CD8-positive, alpha-beta memory T cell (primary cell): ENCODE data around the gene DOCK10. TPM values are rescaled to one million over a fixed set of nuclear protein-coding genes. Genes with fewer than 3 reads are reported as not detected.

ENCODE experiments used
- CTCF ChIA-PET: fragments of 350-600 bp; sonication (Branson Sonifier 250); formaldehyde crosslinking; loops from one replicate; lab custom pipeline; 2021; ENCODE audit warnings: antibody characterized with exemption; lab: Charles Lee
- POLR2A ChIA-PET: fragments of 350-600 bp; sonication (Branson Sonifier 250); formaldehyde crosslinking; loops from one replicate; lab custom pipeline; 2021; ENCODE audit warnings: antibody characterized with exemption; lab: Charles Lee
- DNase-seq, 5 donors: peaks; one replicate each; pipeline versions ENCODE4 v3.0.0 to v3.0.0-alpha.2; 2020 to 2022; ENCODE audit warnings: mixed read lengths in 1 of 5
- H3K27ac ChIP-seq: one replicate; pipeline ENCODE4 v1.7.0; 2013; ENCODE audit warnings: low read depth, mild to moderate bottlenecking, low read length, moderate library complexity
- H3K27me3 ChIP-seq: 2 replicates; pipeline ENCODE4 v1.7.0; 2013; ENCODE audit warnings: low read length, mild to moderate bottlenecking; ENCODE audit not compliant: insufficient read depth, poor library complexity, severe bottlenecking
- H3K36me3 ChIP-seq: 2 replicates; pipeline ENCODE4 v1.7.0; 2013; ENCODE audit warnings: mild to moderate bottlenecking, low read length, moderate library complexity; ENCODE audit not compliant: insufficient read depth
- H3K4me1 ChIP-seq: 2 replicates; pipeline ENCODE4 v1.7.0; 2013; ENCODE audit warnings: mild to moderate bottlenecking, low read length, moderate library complexity; ENCODE audit not compliant: insufficient read depth
- H3K4me3 ChIP-seq: 2 replicates; pipeline ENCODE4 v1.7.0; 2013; ENCODE audit warnings: mild to moderate bottlenecking, low read length
- H3K9me3 ChIP-seq: 2 replicates; pipeline ENCODE4 v1.7.0; 2013; ENCODE audit warnings: mild to moderate bottlenecking, low read length
- H3K27ac Mint-ChIP-seq, 8 donors: one replicate each; pipeline ENCODE4 v1.8.0; 2020 to 2021; ENCODE audit warnings: mixed read lengths in 8 of 8, mild to moderate bottlenecking in 6 of 8, inconsistent platforms in 3 of 8, moderate library complexity in 3 of 8
- H3K27me3 Mint-ChIP-seq, 2 donors: one replicate each; pipeline ENCODE4 v1.8.0; 2020 to 2021; ENCODE audit warnings: mixed read lengths in 2 of 2, mild to moderate bottlenecking in 1 of 2, moderate library complexity in 1 of 2
- H3K36me3 Mint-ChIP-seq, 3 donors: one replicate each; pipeline ENCODE4 v1.8.0; 2020 to 2021; ENCODE audit warnings: mixed read lengths in 3 of 3, inconsistent platforms in 1 of 3, mild to moderate bottlenecking in 1 of 3
- H3K4me1 Mint-ChIP-seq, 3 donors: one replicate each; pipeline ENCODE4 v1.8.0; 2020 to 2021; ENCODE audit warnings: mixed read lengths in 3 of 3, inconsistent platforms in 1 of 3, mild to moderate bottlenecking in 1 of 3
- H3K4me3 Mint-ChIP-seq, 7 donors: one replicate each; pipeline ENCODE4 v1.8.0; 2020 to 2021; ENCODE audit warnings: mixed read lengths in 7 of 7, mild to moderate bottlenecking in 6 of 7, moderate library complexity in 4 of 7, inconsistent platforms in 2 of 7
- H3K9me3 Mint-ChIP-seq, 5 donors: one replicate each; pipeline ENCODE4 v1.8.0; 2020 to 2022; ENCODE audit warnings: mixed read lengths in 5 of 5, mild to moderate bottlenecking in 3 of 5, moderate library complexity in 2 of 5, inconsistent platforms in 1 of 5
- polyA plus RNA-seq: library from polyadenylated mRNA; unstranded; fragments of 300-500 nt; fragmentation: Illumina TruSeq; gene quantifications from one replicate; pipeline ENCODE4 v1.2.3, GENCODE V29; 2021
- total RNA-seq, 2 experiments: library from RNA; stranded (reverse); gene quantifications; one replicate each; pipeline ENCODE4 v1.2.3, GENCODE V29; 2021

DOCK10 gene
- 100 to 1,000 TPM; 135 to 138 TPM for total RNA-seq
- 52.4 TPM for polyA plus RNA-seq

- Mint-ChIP-seq H3K4me1 (peaks cover 50 to 60% (median 56%) of the 10 kb centered on the region in 3 donors), H3K4me3 (peak within 1 kb of the TSS; percentile 93 to 100 (median 98))
- no peaks in the 10 kb centered on the region for H3K9me3 ChIP-seq
Observed at GRCh38 chr2:225041851-225042799, at the start of gene DOCK10. Gene DOCK10 (minus strand): TSS chr2:225042468. CDS start chr2:225042374, 94 bp downstream.

GRCh38 chr2:225091336-225091735 is 49.1 kb upstream of the DOCK10 start:
- ChIA-PET POLR2A (no interaction called here), CTCF (no interaction called here)
- Histone ChIP-seq H3K36me3 (no peaks in the 10 kb centered on the region), H3K4me1 (peaks cover 4% of the 10 kb centered on the region), H3K4me3 (no peak overlapping the region), H3K27me3 (no peaks in the 10 kb centered on the region), H3K27ac (no peak overlapping the region), H3K9me3 (no peaks in the 10 kb centered on the region)
- peak overlapping the region in 1 of 8 donors; percentile 4 for H3K27ac Mint-ChIP-seq
- H3K9me3 Mint-ChIP-seq, result no peaks in the 10 kb centered on the region
- no peak overlapping the region for H3K4me3 Mint-ChIP-seq
- H3K27me3 Mint-ChIP-seq, result peaks cover 4 to 7% of the 10 kb centered on the region in 2 donors
- peaks cover 0 to 12% (median 8%) of the 10 kb centered on the region in 3 donors for H3K4me1 Mint-ChIP-seq
- H3K36me3 Mint-ChIP-seq, result peaks cover 0 to 4% (median 0%) of the 10 kb centered on the region in 3 donors
- DNase-seq, result no peak

More at GRCh38 chr2:225041851-225042799, at the start of gene DOCK10:
- Histone ChIP-seq H3K27me3 (no peaks in the 10 kb centered on the region), H3K4me1 (peaks cover 45% of the 10 kb centered on the region), H3K27ac (peak within 1 kb of the TSS; percentile 78), H3K4me3 (peak within 1 kb of the TSS; percentile 99), H3K36me3 (no peaks in the 10 kb centered on the region)
- DNase-seq, result peak; percentile 23 to 69 (median 55)
- peak within 1 kb of the TSS; percentile 90 to 98 (median 96) for H3K27ac Mint-ChIP-seq
- peaks cover 0 to 2% of the 10 kb centered on the region in 2 donors for H3K27me3 Mint-ChIP-seq
- ChIA-PET CTCF (interaction anchor here (0.5 to 6.5 kb wide), 10 partner anchors 8 to 115 kb away, joined by 3 to 42 read pairs (median 3); no protein-coding TSS in a partner anchor), POLR2A (interaction anchor here (0.6 to 3.7 kb wide), 4 partner anchors 8 to 27 kb away, joined by 3 to 30 read pairs (median 7); no protein-coding TSS in a partner anchor)
- peaks cover 0 to 10% (median 1%) of the 10 kb centered on the region in 3 donors for H3K36me3 Mint-ChIP-seq
- H3K9me3 Mint-ChIP-seq, result no peaks in the 10 kb centered on the region

DNA sequence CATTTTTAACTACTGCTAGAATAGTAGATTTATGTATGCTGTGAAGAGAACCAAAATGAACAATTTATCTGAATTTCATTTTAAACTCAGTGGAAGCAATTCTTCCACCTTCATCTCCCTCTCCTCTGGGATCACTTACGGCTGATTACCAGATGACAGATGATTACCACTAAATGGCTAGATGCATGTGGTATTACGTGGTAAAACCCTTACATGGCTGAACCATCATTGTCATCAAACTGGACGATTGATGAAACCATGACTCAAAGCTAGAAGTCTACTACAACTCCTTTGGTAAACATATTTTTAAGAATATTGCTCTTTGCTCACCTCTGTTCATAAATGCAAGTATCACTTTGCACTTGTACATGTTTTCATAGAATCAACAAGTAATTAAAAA is 48.5 kb upstream of the DOCK10 start:
- no peak overlapping the region for H3K27ac ChIP-seq
- peaks cover 0 to 12% (median 10%) of the 10 kb centered on the region in 3 donors for H3K4me1 Mint-ChIP-seq
- peaks cover 4 to 7% of the 10 kb centered on the region in 2 donors for H3K27me3 Mint-ChIP-seq
- ChIA-PET CTCF (no interaction called here), POLR2A (no interaction called here)
- DNase-seq, result no peak
- H3K27me3 ChIP-seq, result no peaks in the 10 kb centered on the region
- H3K4me1 ChIP-seq, result peaks cover 4% of the 10 kb centered on the region
- no peaks in the 10 kb centered on the region for H3K9me3 ChIP-seq
- peaks cover 0 to 4% (median 0%) of the 10 kb centered on the region in 3 donors for H3K36me3 Mint-ChIP-seq
- no peaks in the 10 kb centered on the region for H3K9me3 Mint-ChIP-seq
- H3K36me3 ChIP-seq, result no peaks in the 10 kb centered on the region
- no peak overlapping the region for H3K27ac Mint-ChIP-seq
- H3K4me3 ChIP-seq, result no peak overlapping the region
- no peak overlapping the region for H3K4me3 Mint-ChIP-seq

DNA sequence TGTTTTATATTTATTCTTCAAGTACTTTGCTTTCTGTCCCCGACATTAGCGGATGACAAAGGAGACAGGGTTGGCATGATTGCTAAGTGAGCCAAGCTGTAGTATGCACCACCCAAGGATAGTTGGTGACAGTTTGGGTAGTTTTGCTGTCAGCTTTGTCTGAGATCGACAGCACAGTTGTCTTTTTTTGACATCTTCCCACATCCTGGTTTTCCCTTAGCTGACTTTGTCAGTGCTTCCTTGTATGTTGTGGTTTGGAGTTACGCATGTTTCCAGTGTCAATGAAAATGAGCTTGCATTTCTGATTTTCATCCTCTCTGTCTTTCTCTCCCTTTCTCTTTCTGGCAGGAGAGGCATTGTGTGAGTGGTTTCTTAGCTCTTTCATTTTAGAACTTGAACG is 44.6 kb upstream of the DOCK10 start:
- Histone ChIP-seq H3K4me1 (peaks cover 4% of the 10 kb centered on the region), H3K9me3 (no peaks in the 10 kb centered on the region), H3K27ac (no peak overlapping the region), H3K4me3 (no peak overlapping the region), H3K27me3 (no peaks in the 10 kb centered on the region), H3K36me3 (no peaks in the 10 kb centered on the region)
- Mint-ChIP-seq H3K36me3 (no peaks in the 10 kb centered on the region), H3K4me3 (peak overlapping the region in 2 of 7 donors; percentile 21 to 57), H3K4me1 (peaks cover 0 to 12% (median 10%) of the 10 kb centered on the region in 3 donors), H3K9me3 (no peaks in the 10 kb centered on the region), H3K27ac (peak overlapping the region in 1 of 8 donors; percentile 86), H3K27me3 (no peaks in the 10 kb centered on the region)
- ChIA-PET POLR2A (no interaction called here), CTCF (no interaction called here)
- DNase-seq, result no peak

DNA sequence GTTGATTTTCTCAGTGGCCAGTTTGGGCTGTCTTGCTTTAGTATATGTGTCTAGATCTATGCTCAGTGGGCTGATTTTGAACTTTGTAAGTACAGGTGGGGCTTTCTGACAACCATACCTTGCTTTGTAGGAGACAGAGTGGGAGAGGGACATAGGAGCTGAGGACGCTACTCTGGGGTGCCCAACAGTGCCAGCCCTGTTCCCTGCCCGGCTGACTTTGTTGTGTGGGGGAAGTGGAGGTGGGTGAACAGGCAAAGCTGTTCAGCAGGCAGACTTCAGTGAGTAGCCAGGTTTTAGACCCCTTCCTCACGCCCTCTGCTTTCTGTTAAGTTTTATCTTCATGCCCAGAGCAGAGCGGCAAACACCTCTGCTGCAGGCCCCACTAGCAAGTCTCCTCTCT is 44.2 kb upstream of the DOCK10 start:
- no peaks in the 10 kb centered on the region for H3K9me3 ChIP-seq
- H3K27ac Mint-ChIP-seq, result peak overlapping the region in 1 of 8 donors; percentile 39
- POLR2A ChIA-PET, result no interaction called here

DNA sequence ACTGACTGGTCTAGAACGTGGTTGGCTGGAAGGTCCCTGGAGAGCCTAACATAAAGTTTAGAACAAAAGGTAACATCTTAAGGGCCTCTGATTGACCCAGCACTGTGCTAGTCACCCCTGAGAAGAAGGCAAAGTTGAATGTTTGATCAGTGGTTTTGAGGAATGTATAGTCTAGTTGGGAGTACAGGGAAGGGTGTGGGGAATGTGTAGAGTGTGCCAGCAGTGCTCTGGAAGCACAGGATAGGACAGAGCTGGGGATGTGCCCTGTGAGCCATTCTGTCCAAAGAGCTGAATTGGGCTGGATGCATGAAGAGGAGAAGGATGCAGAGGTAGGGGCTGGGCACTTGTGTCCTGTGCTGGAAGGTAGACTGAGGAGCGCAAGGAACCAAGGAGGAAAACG is 41.0 kb upstream of the DOCK10 start:
- POLR2A ChIA-PET, result no interaction called here
- H3K9me3 Mint-ChIP-seq, result no peaks in the 10 kb centered on the region
- no peak overlapping the region for H3K4me3 Mint-ChIP-seq
- no peaks in the 10 kb centered on the region for H3K36me3 Mint-ChIP-seq
- Histone ChIP-seq H3K27me3 (no peaks in the 10 kb centered on the region), H3K4me3 (no peak overlapping the region), H3K36me3 (no peaks in the 10 kb centered on the region), H3K4me1 (peaks cover 4% of the 10 kb centered on the region), H3K27ac (no peak overlapping the region), H3K9me3 (no peaks in the 10 kb centered on the region)
- peak overlapping the region in 1 of 8 donors; percentile 1 for H3K27ac Mint-ChIP-seq
- DNase-seq, result no peak
- CTCF ChIA-PET, result no interaction called here
- H3K27me3 Mint-ChIP-seq, result no peaks in the 10 kb centered on the region
- peaks cover 0 to 10% (median 5%) of the 10 kb centered on the region in 3 donors for H3K4me1 Mint-ChIP-seq

More for the DNA sequence above, 44.2 kb upstream of the DOCK10 start:
- no peak for DNase-seq
- Histone ChIP-seq H3K36me3 (no peaks in the 10 kb centered on the region), H3K4me3 (no peak overlapping the region), H3K27ac (no peak overlapping the region), H3K4me1 (peaks cover 4% of the 10 kb centered on the region), H3K27me3 (no peaks in the 10 kb centered on the region)
- CTCF ChIA-PET, result no interaction called here
- Mint-ChIP-seq H3K4me1 (peaks cover 0 to 12% (median 10%) of the 10 kb centered on the region in 3 donors), H3K36me3 (no peaks in the 10 kb centered on the region), H3K4me3 (no peak overlapping the region), H3K9me3 (no peaks in the 10 kb centered on the region), H3K27me3 (no peaks in the 10 kb centered on the region)

DNA sequence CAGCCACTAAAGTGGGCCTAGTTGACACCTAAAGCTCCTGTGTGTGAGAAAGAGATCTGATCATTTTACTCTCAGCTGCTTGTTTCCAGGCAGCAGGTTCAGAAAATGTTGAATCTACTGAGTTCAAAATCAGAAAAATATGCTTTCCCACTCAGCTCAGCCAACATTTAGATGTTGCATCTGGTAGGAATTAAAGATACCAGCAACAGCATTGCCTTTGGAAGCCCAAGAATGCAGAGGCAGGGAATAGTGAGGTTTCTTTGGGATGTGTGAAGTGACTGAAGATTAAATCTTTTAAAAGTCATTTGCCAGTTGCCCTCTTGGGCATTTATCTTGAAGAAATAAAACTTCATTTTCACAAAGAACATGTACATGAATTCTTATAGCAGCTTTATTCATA is 33.9 kb upstream of the DOCK10 start:
- H3K9me3 ChIP-seq, result no peaks in the 10 kb centered on the region
- H3K27ac ChIP-seq, result no peak overlapping the region
- no peak for DNase-seq
- no peak overlapping the region for H3K4me3 ChIP-seq
- no peaks in the 10 kb centered on the region for H3K27me3 ChIP-seq
- no peaks in the 10 kb centered on the region for H3K36me3 ChIP-seq
- H3K4me3 Mint-ChIP-seq, result no peak overlapping the region
- peaks cover 0 to 2% of the 10 kb centered on the region in 2 donors for H3K27me3 Mint-ChIP-seq
- POLR2A ChIA-PET, result no interaction called here
- CTCF ChIA-PET, result no interaction called here
- no peaks in the 10 kb centered on the region for H3K36me3 Mint-ChIP-seq
- H3K27ac Mint-ChIP-seq, result no peak overlapping the region
- peaks cover 0 to 16% (median 1%) of the 10 kb centered on the region in 3 donors for H3K4me1 Mint-ChIP-seq
- H3K9me3 Mint-ChIP-seq, result no peaks in the 10 kb centered on the region
- no peaks in the 10 kb centered on the region for H3K4me1 ChIP-seq
